Right lobe of liver (tissue), 6 donors: Measurements from ENCODE around the gene FUT4. TPM values are rescaled to one million over a fixed set of nuclear protein-coding genes. Genes with fewer than 3 reads are reported as not detected.

Experiments
- ATAC-seq, 4 donors: fragments of 200-7000 bp; cut with Tn5 transposase; one replicate each; pipeline ENCODE4 v1.9.1; 2020; ENCODE audit warnings: mild to moderate bottlenecking in 4 of 4, moderate library complexity in 4 of 4
- DNase-seq, 3 donors: peaks; one replicate each; pipeline ENCODE4 v3.0.0-alpha.2; 2020
- H3K27ac ChIP-seq, 3 donors: fragments of 200-600 bp; one replicate each; pipeline ENCODE4 v1.8.0; 2022
- H3K27me3 ChIP-seq, 2 donors: fragments of 200-600 bp; one replicate each; pipeline ENCODE4 v1.8.0; 2022
- H3K36me3 ChIP-seq, 4 donors: fragments of 200-600 bp; sonication (generic) in 1 of 4; one replicate each; pipeline versions ENCODE4 v1.5.1 to v1.8.0; 2017 to 2022; ENCODE audit warnings: control low read depth in 1 of 4
- H3K4me1 ChIP-seq, 4 donors: fragments of 200-600 bp; sonication (generic) in 1 of 4; one replicate each; pipeline versions ENCODE4 v1.5.1 to v1.8.0; 2017 to 2022; ENCODE audit warnings: control low read depth in 1 of 4
- H3K4me3 ChIP-seq, 3 donors: fragments of 200-600 bp; one replicate each; pipeline ENCODE4 v1.8.0; 2022
- H3K9me3 ChIP-seq, 4 donors: fragments of 200-600 bp; sonication (generic) in 1 of 4; one replicate each; pipeline versions ENCODE4 v1.5.1 to v1.8.0; 2017 to 2022; ENCODE audit warnings: control low read depth in 1 of 4
- CTCF ChIP-seq, 4 donors: fragments of 200-600 bp in 3 of 4; fragments of 450-650 bp in 1 of 4; IDR thresholded peaks; one replicate each; pipeline versions ENCODE4 v1.5.1 to v1.8.0; 2016 to 2022; ENCODE audit warnings: antibody characterized with exemption in 4 of 4, mild to moderate bottlenecking in 2 of 4
- POLR2A ChIP-seq: fragments of 450-650 bp; IDR thresholded peaks from one replicate; pipeline ENCODE4 v1.6.1; 2017; ENCODE audit warnings: antibody characterized with exemption, mild to moderate bottlenecking
- WGBS: methylation state at CpG from one replicate; pipeline ENCODE4 v1.1.6; 2018; ENCODE audit warnings: low coverage, low lambda C conversion rate; ENCODE audit not compliant: insufficient coverage; ENCODE audit errors: missing lambda C conversion rate; 5-methylcytosine and 5-hydroxymethylcytosine counted together
- intact Hi-C, 2 donors: fragments of 100-400 bp; cut with DNase I; formaldehyde crosslinking; loops; one replicate each; pipeline versions ENCODE4 v1.11.2 to v1.14.1; 2022
- total RNA-seq, 6 experiments: library from RNA; depleted of rRNA in 2 of 6; stranded (reverse); fragments of >200 nt in 2 of 6; fragmentation: NEBNext Ultra II Directional in 3 of 6; extraction: Animal tissue kit (Norgen Biotek cat#: 25700) in 3 of 6; gene quantifications; one replicate each; pipeline versions ENCODE4 v1.1.0 to v1.2.4, GENCODE V29; 2016 to 2023
- donor health status: DM: no; HTN: yes; CAD: no.
- donor health status: DM: no; HTN: no; CAD: no.
- donor health status: DM: no; HTN: no; CAD: no.
- donor health status: DM: no; HTN: yes; CAD: no.
- donor health status: DM: no; HTN: yes; CAD: no.

FUT4 gene
- total RNA-seq, 6 experiments from 2014 or later, result 0.90 to 3.1 (median 2.0) TPM

- Histone ChIP-seq H3K4me3 (no peak overlapping the region), H3K27me3 (no peaks in the 10 kb centered on the region), H3K4me1 (no peaks in the 10 kb centered on the region), H3K9me3 (no peaks in the 10 kb centered on the region), H3K27ac (no peak overlapping the region), H3K36me3 (no peaks in the 10 kb centered on the region)
- no peak for DNase-seq
- no peak for TF ChIP-seq POLR2A
- TF ChIP-seq CTCF (IDR thresholded peaks at IDR 0.05), result no peak
- intact Hi-C loops, result loop anchor here in 1 of 2 donors (10.0 kb wide), 1 partner anchor 68 kb away; no protein-coding TSS in a partner anchor
- ATAC-seq, result peak in 1 of 4 donors; percentile 30
- 60% methylated on average over 2 of the region's 2 CpGs for WGBS
Observed at GRCh38 chr11:94593030-94593429, 49.3 kb downstream of the FUT4 start.

- no peak overlapping the region for H3K27ac ChIP-seq
- no peaks in the 10 kb centered on the region for H3K36me3 ChIP-seq
- no peak overlapping the region for H3K4me3 ChIP-seq
- H3K4me1 ChIP-seq, result no peaks in the 10 kb centered on the region
- H3K27me3 ChIP-seq, result no peaks in the 10 kb centered on the region
- 87% methylated on average over 6 of the region's 6 CpGs for WGBS
- DNase-seq (no peak), ATAC-seq (no peak)
- TF ChIP-seq POLR2A, result no peak
- no peak for TF ChIP-seq CTCF (IDR thresholded peaks at IDR 0.05)
- intact Hi-C loops, result loop anchor here in 1 of 2 donors (10.0 kb wide), 1 partner anchor 70 kb away; no protein-coding TSS in a partner anchor
- H3K9me3 ChIP-seq, result no peaks in the 10 kb centered on the region
Observed at GRCh38 chr11:94595076-94595475, 51.4 kb downstream of the FUT4 start.

- 52% methylated on average over 2 of the region's 2 CpGs for WGBS
Observed at GRCh38 chr11:94597896-94598295, 54.2 kb downstream of the FUT4 start.

More at GRCh38 chr11:94597896-94598295, 54.2 kb downstream of the FUT4 start:
- TF ChIP-seq CTCF (IDR thresholded peaks at IDR 0.05), result peak in 3 of 4 donors; percentile 14 to 23 (median 19)
- no peak for TF ChIP-seq POLR2A
- Histone ChIP-seq H3K9me3 (no peaks in the 10 kb centered on the region), H3K27ac (no peak overlapping the region), H3K27me3 (no peaks in the 10 kb centered on the region), H3K36me3 (no peaks in the 10 kb centered on the region), H3K4me3 (no peak overlapping the region), H3K4me1 (peaks cover 0 to under 1% (median 0%) of the 10 kb centered on the region in 4 donors)
- intact Hi-C loops, result loop anchor here in 1 of 2 donors (10.0 kb wide), 1 partner anchor 73 kb away; no protein-coding TSS in a partner anchor
- ATAC-seq (no peak), DNase-seq (no peak)

Other genes with a start within 250 kb of the FUT4 start
- gene IZUMO1R, start 239.3 kb upstream of the FUT4 start, total RNA-seq, result not detected
- under 1 TPM in 4 of 6 experiments, not detected in 2; 0.04 to 0.22 (median 0.12) TPM for gene GPR83, start 142.5 kb upstream of the FUT4 start, total RNA-seq
- 1 to 10 TPM; 4.5 to 7.7 (median 5.0) TPM for gene MRE11, start 50.1 kb upstream of the FUT4 start, total RNA-seq
- gene ANKRD49, start 49.9 kb upstream of the FUT4 start, total RNA-seq, result 1 to 10 TPM; 4.4 to 6.6 (median 5.1) TPM
- 1 to 10 TPM in 1 of 6 experiments, under 1 TPM in 1, not detected in 4; 0.40 to 1.7 TPM for gene C11orf97, start 31.5 kb upstream of the FUT4 start, total RNA-seq
- under 1 TPM; 0.12 to 0.71 (median 0.51) TPM for gene PIWIL4, start 23.4 kb downstream of the FUT4 start, total RNA-seq
- gene AMOTL1, start 224.4 kb downstream of the FUT4 start, total RNA-seq, result 10 to 100 TPM in 4 of 6 experiments, 1 to 10 TPM in 2; 7.4 to 43.8 (median 17.3) TPM